Measurements from ENCODE around the gene PPIC.

The PPIC gene

GRCh38 chr5:122996091-122996490 is 40.4 kb downstream of the PPIC start:
- TF ChIP-seq, protein P1, sequence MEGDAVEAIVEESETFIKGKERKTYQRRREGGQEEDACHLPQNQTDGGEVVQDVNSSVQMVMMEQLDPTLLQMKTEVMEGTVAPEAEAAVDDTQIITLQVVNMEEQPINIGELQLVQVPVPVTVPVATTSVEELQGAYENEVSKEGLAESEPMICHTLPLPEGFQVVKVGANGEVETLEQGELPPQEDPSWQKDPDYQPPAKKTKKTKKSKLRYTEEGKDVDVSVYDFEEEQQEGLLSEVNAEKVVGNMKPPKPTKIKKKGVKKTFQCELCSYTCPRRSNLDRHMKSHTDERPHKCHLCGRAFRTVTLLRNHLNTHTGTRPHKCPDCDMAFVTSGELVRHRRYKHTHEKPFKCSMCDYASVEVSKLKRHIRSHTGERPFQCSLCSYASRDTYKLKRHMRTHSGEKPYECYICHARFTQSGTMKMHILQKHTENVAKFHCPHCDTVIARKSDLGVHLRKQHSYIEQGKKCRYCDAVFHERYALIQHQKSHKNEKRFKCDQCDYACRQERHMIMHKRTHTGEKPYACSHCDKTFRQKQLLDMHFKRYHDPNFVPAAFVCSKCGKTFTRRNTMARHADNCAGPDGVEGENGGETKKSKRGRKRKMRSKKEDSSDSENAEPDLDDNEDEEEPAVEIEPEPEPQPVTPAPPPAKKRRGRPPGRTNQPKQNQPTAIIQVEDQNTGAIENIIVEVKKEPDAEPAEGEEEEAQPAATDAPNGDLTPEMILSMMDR (IDR thresholded peaks at IDR 0.05), result no peak

GRCh38 chr5:122985954-122986721 is 50.4 kb downstream of the PPIC start:
- TF ChIP-seq, protein P1 (IDR thresholded peaks at IDR 0.05), result no peak
- no peak for DNase-seq (ENCODE audit: low spot score)
- Histone ChIP-seq H3K27ac (no peak overlapping the region), H3K4me3 (no peak overlapping the region)

More at GRCh38 chr5:122996091-122996490, 40.4 kb downstream of the PPIC start:
- no peak for DNase-seq (ENCODE audit: low spot score)
- Histone ChIP-seq H3K4me3 (no peak overlapping the region), H3K27ac (no peak overlapping the region)

- DNase-seq (ENCODE audit: low spot score), result no peak
- TF ChIP-seq, protein P1 (IDR thresholded peaks at IDR 0.05), result no peak
- Histone ChIP-seq H3K27ac (no peak overlapping the region), H3K4me3 (no peak overlapping the region)
Measured at GRCh38 chr5:122985006-122985700, 51.4 kb downstream of the PPIC start.

DNA sequence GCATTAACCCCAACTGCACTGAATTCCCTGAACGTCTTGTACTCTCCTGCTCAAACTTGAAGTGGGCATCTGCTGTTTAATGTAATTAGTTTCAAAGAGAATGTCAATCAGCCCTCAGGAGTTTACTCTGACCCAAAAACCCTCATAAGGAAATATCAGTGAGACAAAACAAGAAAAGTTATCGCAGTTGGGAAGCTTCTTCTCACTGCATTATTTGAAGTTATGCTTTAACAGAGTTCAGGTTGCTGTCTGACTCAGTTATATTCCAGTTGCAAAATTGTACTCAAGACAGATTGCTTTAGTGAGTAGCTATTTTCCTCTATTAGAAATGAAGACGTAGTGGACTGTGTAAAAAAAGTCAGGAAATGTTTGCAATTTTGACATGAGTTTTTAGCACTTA is 52.1 kb downstream of the PPIC start:
- TF ChIP-seq, protein P1 (IDR thresholded peaks at IDR 0.05), result no peak
- H3K27ac ChIP-seq, result no peak overlapping the region
- no peak overlapping the region for H3K4me3 ChIP-seq
- DNase-seq (ENCODE audit: low spot score), result no peak

DNA sequence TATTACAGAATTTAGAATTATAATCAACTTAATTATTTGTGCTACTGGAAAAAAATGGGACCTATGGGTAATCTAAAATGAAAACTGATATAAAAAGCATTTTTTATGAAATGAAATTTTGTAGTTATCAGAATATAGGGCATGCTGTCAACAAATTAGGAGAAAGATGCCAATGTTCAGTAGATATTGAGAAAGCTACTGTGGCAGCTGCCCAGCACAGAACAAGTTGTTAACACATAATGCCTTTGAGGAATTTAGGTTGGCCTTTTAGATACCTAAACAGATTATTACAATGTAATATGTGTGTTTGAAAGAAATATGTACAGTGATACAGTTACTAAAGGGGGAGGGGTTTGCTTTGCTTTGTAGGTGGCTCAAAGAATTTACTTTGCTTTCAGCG is 54.1 kb downstream of the PPIC start:
- no peak overlapping the region for H3K27ac ChIP-seq
- no peak overlapping the region for H3K4me3 ChIP-seq
- TF ChIP-seq, protein P1 (IDR thresholded peaks at IDR 0.05), result no peak
- no peak for DNase-seq (ENCODE audit: low spot score)

DNA sequence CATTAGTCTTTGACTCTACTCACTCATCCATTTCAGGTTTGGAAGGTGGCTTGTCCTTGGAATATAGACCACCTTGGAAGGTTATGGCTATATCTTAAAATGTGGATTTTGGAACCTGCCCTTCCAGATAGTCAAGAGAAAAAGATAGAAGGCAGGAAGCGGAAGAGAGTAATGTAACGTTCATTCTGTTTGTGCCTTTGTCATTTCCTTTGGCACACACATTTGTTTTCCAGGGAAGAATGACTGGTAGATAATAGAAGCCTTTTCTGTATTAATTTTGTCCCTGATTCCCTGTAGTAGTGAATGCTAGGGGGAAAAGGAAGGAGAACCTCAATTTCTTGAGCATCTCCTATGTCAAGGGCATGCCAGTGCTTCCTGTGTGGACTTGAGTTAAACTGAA is 54.7 kb downstream of the PPIC start:
- no peak for DNase-seq (ENCODE audit: low spot score)
- TF ChIP-seq, protein P1 (IDR thresholded peaks at IDR 0.05), result no peak

More for the DNA sequence above, 54.7 kb downstream of the PPIC start:
- H3K27ac ChIP-seq, result no peak overlapping the region
- no peak overlapping the region for H3K4me3 ChIP-seq
